HepG2 (cell line): ENCODE measurements around the gene LRRC53. TPM values are rescaled to one million over a fixed set of nuclear protein-coding genes. Genes with fewer than 3 reads are reported as not detected.

Source experiments
- ATAC-seq: fragments of 200-7000 bp; cut with Tn5 transposase; 3 replicates; pipeline ENCODE4 v1.9.1; 2020; ENCODE audit warnings: mild to moderate bottlenecking, moderate library complexity
- BruUV-seq: library from RNA; stranded (reverse); fragments of 400-500 nt; replicated peaks from 2 replicates; lab custom pipeline; 2021; lab: Mats Ljungman, UMichigan
- CTCF ChIA-PET: fragments of 300-600 bp; formaldehyde crosslinking; extraction: SDS; loops from one replicate; lab custom pipeline; 2021; ENCODE audit warnings: low total read pairs, inconsistent platforms, low intra/inter-chr PET ratio; lab: Yijun Ruan, JAX
- POLR2A ChIA-PET: fragments of 350-600 bp; sonication (Branson Sonifier 250); formaldehyde crosslinking; loops from one replicate; lab custom pipeline; 2020; ENCODE audit warnings: antibody characterized with exemption, inconsistent platforms; lab: Yijun Ruan, JAX
- DNase-seq: peaks from one replicate; pipeline ENCODE4 v3.0.0-alpha.2; 2015; ENCODE audit warnings: low spot score
- FAIRE-seq: peaks from 3 replicates; lab custom pipeline; 2011; peaks lifted over from hg19 to GRCh38; lab: Jason Lieb, UNC
- H2AFZ ChIP-seq: one replicate; pipeline ENCODE4 v1.6.1; 2011; ENCODE audit warnings: low read length, inconsistent platforms
- H3K27ac ChIP-seq: fragments of 300-600 bp; 3 replicates; pipeline ENCODE4 v1.8.0; 2011; ENCODE audit warnings: mixed run types, mild to moderate bottlenecking, mixed read lengths, low read length, inconsistent platforms; ENCODE audit not compliant: insufficient read depth; ENCODE audit errors: extremely low read length
- H3K27me3 ChIP-seq, 2 experiments: fragments of 200-600 bp in 1 of 2; 2 replicates in 1 of 2; 3 replicates in 1 of 2; pipeline versions ENCODE4 v1.6.0 to v1.8.0; 2011; ENCODE audit warnings: low read length in 2 of 2, mild to moderate bottlenecking in 2 of 2, moderate library complexity in 2 of 2, inconsistent platforms in 1 of 2; ENCODE audit not compliant: insufficient read depth in 2 of 2, control insufficient read depth in 1 of 2
- H3K36me3 ChIP-seq, 2 experiments: fragments of 200-600 bp in 1 of 2; replicated peaks in 1 of 2; 2 replicates in 1 of 2; 3 replicates in 1 of 2; pipeline versions ENCODE4 v1.5.1 to v1.8.0; 2011; ENCODE audit warnings: low read length in 2 of 2, inconsistent platforms in 1 of 2; ENCODE audit not compliant: insufficient read depth in 2 of 2, control insufficient read depth in 1 of 2
- H3K4me1 ChIP-seq: 2 replicates; pipeline ENCODE4 v1.5.1; 2012; ENCODE audit warnings: low read length, inconsistent platforms; ENCODE audit not compliant: insufficient read depth
- H3K4me2 ChIP-seq: 2 replicates; pipeline ENCODE4 v1.6.0; 2011; ENCODE audit warnings: low read depth, low read length, inconsistent platforms
- H3K4me3 ChIP-seq, 3 experiments: fragments of 200-600 bp in 1 of 3; sonication (generic), shearing (Covaris generic) in 1 of 3; replicated peaks in 1 of 3; 2 replicates each; pipeline ENCODE4 v1.5.1; 2011 to 2016; ENCODE audit warnings: low read length in 3 of 3, inconsistent platforms in 2 of 3, low read depth in 2 of 3, mild to moderate bottlenecking in 2 of 3, control low read depth in 1 of 3, mixed read lengths in 1 of 3; ENCODE audit not compliant: insufficient read depth in 1 of 3
- H3K79me2 ChIP-seq: one replicate; pipeline ENCODE4 v1.6.1; 2011; ENCODE audit warnings: low read length, inconsistent platforms; ENCODE audit not compliant: insufficient read depth
- H3K9ac ChIP-seq: 2 replicates; pipeline ENCODE4 v1.6.0; 2011; ENCODE audit warnings: mild to moderate bottlenecking, low read depth, low read length, inconsistent platforms; ENCODE audit not compliant: insufficient read depth
- H3K9me3 ChIP-seq: 2 replicates; pipeline ENCODE4 v1.5.1; 2012; ENCODE audit warnings: mild to moderate bottlenecking, low read length
- H4K20me1 ChIP-seq: 2 replicates; pipeline ENCODE4 v1.6.0; 2011; ENCODE audit warnings: inconsistent platforms, mild to moderate bottlenecking, low read length, moderate library complexity; ENCODE audit not compliant: insufficient read depth
- HNRNPK ChIP-seq: fragments of 200-400 bp; formaldehyde crosslinking; IDR thresholded peaks from 2 replicates; pipeline ENCODE4 v1.6.1; 2018; ENCODE audit warnings: low read length, low read depth, moderate library complexity, mild to moderate bottlenecking; ENCODE audit not compliant: poor library complexity, severe bottlenecking
- HOXD1 ChIP-seq: sonication (generic); formaldehyde crosslinking; IDR thresholded peaks from 2 replicates; pipeline ENCODE4 v1.5.0; 2020; ENCODE audit warnings: missing genetic modification reagents
- KLF6 ChIP-seq: IDR thresholded peaks from 2 replicates; pipeline ENCODE4 v1.8.0; 2016; ENCODE audit warnings: missing biosample characterization, missing genetic modification reagents
- LCORL ChIP-seq, 2 experiments: fragments of 450-650 bp in 1 of 2; sonication (generic) in 1 of 2; formaldehyde crosslinking in 1 of 2; IDR thresholded peaks; 2 replicates each; pipeline versions ENCODE4 v1.5.0 to v1.6.1; 2017 to 2020; ENCODE audit warnings: antibody characterized with exemption in 1 of 2, missing genetic modification reagents in 1 of 2
- MLX ChIP-seq: IDR thresholded peaks from 2 replicates; pipeline ENCODE4 v1.6.1; 2016
- TIGD3 ChIP-seq: sonication (generic); formaldehyde crosslinking; IDR thresholded peaks from 2 replicates; pipeline ENCODE4 v1.5.1; 2020; ENCODE audit warnings: mild to moderate bottlenecking, missing genetic modification reagents, borderline replicate concordance
- ZBTB7B ChIP-seq: sonication (generic); formaldehyde crosslinking; IDR thresholded peaks from 2 replicates; pipeline ENCODE4 v1.4.0; 2020; ENCODE audit warnings: missing genetic modification reagents
- ZNF251 ChIP-seq: sonication (generic); formaldehyde crosslinking; IDR thresholded peaks from 2 replicates; pipeline ENCODE4 v1.9.0; 2021; ENCODE audit warnings: mild to moderate bottlenecking, missing genetic modification reagents
- ZNF790 ChIP-seq: sonication (generic); formaldehyde crosslinking; IDR thresholded peaks from 2 replicates; pipeline ENCODE4 v1.8.0; 2022; ENCODE audit warnings: missing genetic modification reagents, mild to moderate bottlenecking, borderline replicate concordance
- ZZZ3 ChIP-seq: sonication (generic); formaldehyde crosslinking; IDR thresholded peaks from 2 replicates; pipeline ENCODE4 v1.4.0; 2020; ENCODE audit warnings: missing genetic modification reagents, mild to moderate bottlenecking, borderline replicate concordance
- WGBS: methylation state at CpG from one replicate; pipeline ENCODE4 v1.1.6; 2017; ENCODE audit warnings: low lambda C conversion rate; 5-methylcytosine and 5-hydroxymethylcytosine counted together
- in situ Hi-C: cut with HindIII; loops from 2 replicates; pipeline ENCODE4 v1.10.0; 2017; ENCODE audit warnings: low pct_unique_long_range_greater_than_20kb; ENCODE audit not compliant: extremely low pct_ligation_motif_present
- intact Hi-C: fragments of 100-400 bp; cut with micrococcal nuclease; formaldehyde crosslinking; loops from one replicate; pipeline ENCODE4 v1.10.0; 2022; ENCODE audit not compliant: unreplicated experiment
- polyA plus RNA-seq, 8 experiments: library from polyadenylated mRNA; depleted of rRNA in 3 of 8; stranded (reverse) in 7 of 8; unstranded in 1 of 8; fragments of >200 nt; fragmentation: Illumina TruSeq in 4 of 8; extraction: Trizol in 4 of 8; gene quantifications; 2 replicates each; pipeline versions ENCODE4 v1.2.1 to v1.2.3, GENCODE V29; 2011 to 2016; ENCODE audit warnings: low read depth in 4 of 8, missing spikeins in 1 of 8, mixed read lengths in 1 of 8; ENCODE audit not compliant: insufficient read depth in 1 of 8
- total RNA-seq, 5 experiments: library from RNA; depleted of rRNA; stranded (reverse); fragments of >200 nt; fragmentation: Illumina TruSeq; extraction: Trizol; gene quantifications; 2 replicates each; pipeline ENCODE4 v1.2.3, GENCODE V29; 2016; ENCODE audit warnings: low read depth in 1 of 5

LRRC53 gene
- total and polyA plus RNA-seq, 2 of the 13 experiments (the other 11 are each of a cell fraction or from before 2014, with no cell fraction given) = not detected

DNA sequence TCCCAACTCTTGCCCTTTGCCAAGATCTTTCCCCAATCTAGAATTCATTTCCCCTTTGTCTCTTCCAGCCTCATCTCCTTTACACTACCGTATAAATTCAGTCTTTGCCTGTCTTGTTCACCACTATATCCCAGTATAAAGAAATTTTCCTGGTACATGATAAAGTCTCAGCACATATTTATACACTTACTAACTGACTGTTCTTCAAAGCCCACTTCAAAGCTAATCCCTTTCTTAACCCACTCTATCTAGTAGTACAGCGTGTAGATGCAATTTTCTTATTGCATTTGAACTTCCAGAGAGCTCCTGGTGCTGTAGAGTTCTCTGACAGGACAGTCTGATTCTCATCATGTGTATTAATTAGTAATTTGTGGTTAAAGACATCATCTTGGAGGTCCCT, 78.1 kb downstream of the LRRC53 start:
- Histone ChIP-seq H4K20me1 (no peaks in the 10 kb centered on the region), H3K27ac (no peak overlapping the region), H3K4me3 (no peak overlapping the region), H3K36me3 (no peaks in the 10 kb centered on the region), H3K4me1 (no peaks in the 10 kb centered on the region), H3K9ac (no peak overlapping the region), H3K79me2 (no peaks in the 10 kb centered on the region), H3K4me2 (no peak overlapping the region), H3K9me3 (no peaks in the 10 kb centered on the region), H2AFZ (no peak overlapping the region), H3K27me3 (no peaks in the 10 kb centered on the region)
- intact Hi-C loops (no loop called here), in situ Hi-C loops (no loop called here)
- ATAC-seq (no peak), DNase-seq (no peak), FAIRE-seq (no peak)
- ChIA-PET POLR2A (no interaction called here), CTCF (no interaction called here)
- TF ChIP-seq LCORL (IDR thresholded peaks at IDR 0.05) (no peak), LCORL (CRISPR knock-in tag; IDR thresholded peaks at IDR 0.05) (no peak), ZBTB7B (CRISPR knock-in tag) (no peak), TIGD3 (CRISPR knock-in tag) (no peak), HNRNPK (no peak), ZZZ3 (CRISPR knock-in tag) (no peak), KLF6 (CRISPR knock-in tag) (no peak), HOXD1 (CRISPR knock-in tag) (no peak), ZNF790 (CRISPR knock-in tag) (no peak), ZNF251 (CRISPR knock-in tag) (no peak), MLX (no peak)
- BruUV-seq = no TSS peak
- WGBS = 1% methylated on average over 2 of the region's 2 CpGs
